Ureter (tissue), 1 donor: ENCODE results near the gene STT3A. TPM values are rescaled to one million over a fixed set of nuclear protein-coding genes. Genes with fewer than 3 reads are reported as not detected.

ENCODE experiments used
- DNase-seq: peaks from one replicate; pipeline ENCODE4 v3.0.0-alpha.2; 2020; ENCODE audit warnings: low spot score
- total RNA-seq: library from RNA; stranded (reverse); gene quantifications from one replicate; pipeline ENCODE4 v1.2.4, GENCODE V29; 2023
- donor health status: DM: yes; HTN: yes; CAD: no.

Gene STT3A
- total RNA-seq, 1 donor from 2014 or later, result 138 TPM

- no peak for DNase-seq
Observed at GRCh38 chr11:125663910-125664309, 71.3 kb downstream of the STT3A start.

GRCh38 chr11:125667151-125667550 is 74.5 kb downstream of the STT3A start:
- no peak for DNase-seq

GRCh38 chr11:125670172-125670571 is 77.5 kb downstream of the STT3A start:
- no peak for DNase-seq

- DNase-seq, result no peak
Observed at GRCh38 chr11:125671561-125671960, 78.9 kb downstream of the STT3A start.

Other genes with a start within 250 kb of the STT3A start
- gene FEZ1, start 96.6 kb upstream of the STT3A start, total RNA-seq, result 33.7 TPM
- gene EI24, start 23.4 kb upstream of the STT3A start, total RNA-seq, result 108 TPM
- 2.8 TPM for gene CHEK1, start 32.3 kb downstream of the STT3A start, total RNA-seq
- gene ACRV1, start 88.0 kb downstream of the STT3A start, total RNA-seq, result not detected
- gene PATE1, start 153.4 kb downstream of the STT3A start, total RNA-seq, result not detected
- gene PATE2, start 186.0 kb downstream of the STT3A start, total RNA-seq, result 0.23 TPM
- not detected for gene PATE3, start 195.3 kb downstream of the STT3A start, total RNA-seq
- not detected for gene PATE4, start 240.5 kb downstream of the STT3A start, total RNA-seq